Thyroid gland (tissue), 4 donors: ENCODE results near the gene PHTF1.

Experiments
- CTCF ChIP-seq, 6 experiments: fragments of 200-600 bp in 3 of 6; fragments of 450-650 bp in 3 of 6; sonication (generic) in 3 of 6; IDR thresholded peaks; one replicate each; pipeline ENCODE4 v1.5.1; 2016 to 2019; ENCODE audit warnings: antibody characterized with exemption in 6 of 6, mild to moderate bottlenecking in 2 of 6, inconsistent platforms in 1 of 6, moderate library complexity in 1 of 6
- POLR2A ChIP-seq, 2 donors: fragments of 450-650 bp; IDR thresholded peaks; one replicate each; pipeline ENCODE4 v1.6.1; 2017; ENCODE audit warnings: antibody characterized with exemption in 2 of 2, mild to moderate bottlenecking in 2 of 2, moderate library complexity in 1 of 2

GRCh38 chr1:113652771-113653170 is 106.5 kb downstream of the PHTF1 start:
- no peak for TF ChIP-seq CTCF (IDR thresholded peaks at IDR 0.05)
- no peak for TF ChIP-seq POLR2A (IDR thresholded peaks at IDR 0.05)
